ES-I3 (cell line): ENCODE measurements around the gene MEGF11.

Source experiments
- H3K36me3 ChIP-seq: 2 replicates; pipeline ENCODE4 v1.6.1; 2013; ENCODE audit warnings: mild to moderate bottlenecking, low read length, control low read depth, moderate library complexity; ENCODE audit not compliant: insufficient read depth
- H3K4me1 ChIP-seq: 2 replicates; pipeline ENCODE4 v1.6.1; 2013; ENCODE audit warnings: mild to moderate bottlenecking, control low read depth, low read length; ENCODE audit not compliant: insufficient read depth
- H3K9ac ChIP-seq: 2 replicates; pipeline ENCODE4 v1.6.1; 2013; ENCODE audit warnings: low read depth, mild to moderate bottlenecking, low read length, moderate library complexity
- H3K9me3 ChIP-seq: 2 replicates; pipeline ENCODE4 v1.6.1; 2013; ENCODE audit warnings: mild to moderate bottlenecking, low read length, moderate library complexity; ENCODE audit not compliant: control insufficient read depth, insufficient read depth

Gene MEGF11

DNA sequence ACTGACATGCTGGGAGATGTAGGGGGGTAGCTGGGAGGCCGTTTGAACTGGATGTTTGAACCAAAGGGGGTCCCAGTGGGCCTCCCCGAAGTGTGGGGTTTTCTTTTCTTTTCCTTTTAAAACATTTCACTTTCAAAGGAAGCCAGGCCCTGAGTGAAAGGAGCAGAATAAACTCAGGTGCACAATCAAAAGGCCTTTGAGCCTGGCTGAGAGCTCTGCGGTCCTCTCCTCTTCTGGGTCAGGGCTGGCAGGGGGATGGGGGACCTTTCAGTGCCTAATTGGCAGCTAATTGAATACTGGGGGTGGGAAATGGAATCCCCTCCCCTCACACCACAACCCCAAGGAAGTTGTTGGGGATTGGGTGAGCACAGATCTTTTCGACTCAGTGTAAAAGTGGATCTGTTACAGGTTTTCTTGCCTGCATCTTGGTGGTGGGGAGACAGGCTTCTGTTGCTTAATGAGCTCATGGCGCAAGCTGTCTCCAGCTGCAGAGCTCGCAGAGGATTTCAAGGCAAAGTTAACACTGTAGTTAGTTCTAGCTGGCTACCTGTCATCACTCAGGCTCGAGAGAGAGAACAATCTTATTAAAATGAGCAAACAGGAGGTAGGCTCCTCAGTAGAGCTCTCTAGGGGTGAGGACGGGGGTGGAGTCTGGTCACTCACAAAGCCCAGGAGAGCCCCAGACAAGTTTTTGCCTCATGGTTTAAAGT lies 251.7 kb downstream of the MEGF11 start:
- H3K9me3 ChIP-seq: no peaks in the 10 kb centered on the region

DNA sequence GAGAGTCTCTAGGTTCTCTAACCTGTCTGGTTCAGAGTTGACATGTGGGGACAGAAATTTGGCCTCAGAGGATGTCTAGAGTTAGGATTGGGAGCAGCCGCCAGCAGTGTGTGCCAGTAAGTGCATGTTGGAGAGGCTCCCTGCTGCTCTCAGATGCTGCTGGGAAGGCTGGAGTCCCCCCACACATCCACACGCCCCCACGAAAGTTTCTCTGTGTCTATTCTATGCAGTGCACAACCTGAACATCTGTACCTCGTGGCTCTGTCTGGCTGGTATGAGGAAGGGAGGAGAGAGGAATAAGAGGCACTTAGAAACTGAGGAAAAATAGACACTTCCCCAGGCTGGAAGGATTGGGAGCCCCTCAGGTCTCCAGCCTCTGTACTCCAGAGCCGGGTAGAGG lies 252.5 kb downstream of the MEGF11 start:
- no peaks in the 10 kb centered on the region for H3K4me1 ChIP-seq
- H3K9me3 ChIP-seq: no peaks in the 10 kb centered on the region
- H3K36me3 ChIP-seq: no peaks in the 10 kb centered on the region
- no peak overlapping the region for H3K9ac ChIP-seq

More for the DNA sequence above, 251.7 kb downstream of the MEGF11 start:
- Histone ChIP-seq H3K36me3 (no peaks in the 10 kb centered on the region), H3K9ac (no peak overlapping the region), H3K4me1 (no peaks in the 10 kb centered on the region)

DNA sequence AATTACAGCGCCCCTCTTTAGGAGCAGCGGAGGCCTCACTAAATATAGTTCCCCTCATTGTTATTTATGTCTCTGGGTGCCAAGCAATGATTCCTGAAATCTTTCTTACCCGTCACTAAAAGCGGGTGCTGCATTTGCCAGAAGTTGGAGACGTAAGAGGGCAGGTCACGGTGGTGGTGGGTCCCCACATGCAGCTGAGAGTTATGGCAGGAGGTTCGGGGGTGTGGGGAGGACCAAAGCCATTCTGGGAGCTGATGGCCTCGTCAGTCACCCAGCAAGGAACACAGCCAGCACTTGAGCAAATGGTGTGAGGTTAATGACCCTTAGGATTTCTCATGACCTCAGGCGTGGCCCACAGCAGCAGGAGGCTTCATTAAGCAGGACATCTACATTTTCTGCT lies 255.1 kb downstream of the MEGF11 start:
- Histone ChIP-seq H3K4me1 (no peaks in the 10 kb centered on the region), H3K9ac (no peak overlapping the region), H3K36me3 (no peaks in the 10 kb centered on the region)

DNA sequence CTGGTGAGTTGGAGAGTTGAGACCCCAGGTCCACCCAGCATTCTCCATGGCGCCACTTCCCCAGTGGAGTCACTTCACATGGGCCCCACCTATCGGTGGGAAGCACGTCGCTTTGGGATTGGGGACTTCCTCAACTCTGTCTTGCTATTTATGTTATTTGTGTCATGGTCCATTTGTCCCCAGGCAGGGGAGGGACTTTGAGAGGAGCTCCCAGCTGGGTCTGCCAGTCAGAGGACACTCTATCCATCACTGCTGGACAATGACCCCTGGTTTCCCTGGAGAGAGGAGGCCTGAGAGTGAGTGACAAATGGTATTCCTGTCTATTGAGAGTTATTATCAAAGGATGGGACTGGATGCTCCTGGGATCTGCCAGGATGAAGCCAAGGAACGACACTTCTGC lies 256.6 kb downstream of the MEGF11 start:
- H3K36me3 ChIP-seq: no peaks in the 10 kb centered on the region

More for the DNA sequence above, 255.1 kb downstream of the MEGF11 start:
- no peaks in the 10 kb centered on the region for H3K9me3 ChIP-seq

DNA sequence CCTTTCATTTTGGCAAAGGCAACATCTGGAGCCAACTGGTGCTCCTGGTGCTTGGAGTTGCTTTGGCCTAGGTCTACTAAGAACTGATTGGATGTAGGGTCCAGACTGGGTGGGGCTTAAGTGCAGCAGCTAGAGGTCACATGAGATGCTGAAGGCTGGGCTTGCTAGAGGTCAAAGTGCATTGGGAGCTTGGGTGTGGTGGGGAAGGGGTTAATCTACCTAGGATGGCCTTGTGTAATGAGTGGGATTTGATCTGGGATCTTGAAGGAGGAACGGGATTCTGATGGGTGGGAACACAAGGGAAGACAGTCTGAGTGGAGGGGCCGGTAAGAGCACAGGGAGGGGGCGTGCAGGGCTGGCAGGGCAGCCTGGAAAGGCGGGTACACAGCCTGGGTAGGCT lies 258.7 kb downstream of the MEGF11 start:
- Histone ChIP-seq H3K9me3 (no peaks in the 10 kb centered on the region), H3K9ac (no peak overlapping the region), H3K36me3 (no peaks in the 10 kb centered on the region), H3K4me1 (0 out of 2 replicates have a peak, but pooled peaks cover 7% of the 10 kb centered on the region)

More for the DNA sequence above, 256.6 kb downstream of the MEGF11 start:
- Histone ChIP-seq H3K4me1 (0 out of 2 replicates have a peak, but pooled peaks cover 7% of the 10 kb centered on the region), H3K9ac (no peak overlapping the region), H3K9me3 (no peaks in the 10 kb centered on the region)

DNA sequence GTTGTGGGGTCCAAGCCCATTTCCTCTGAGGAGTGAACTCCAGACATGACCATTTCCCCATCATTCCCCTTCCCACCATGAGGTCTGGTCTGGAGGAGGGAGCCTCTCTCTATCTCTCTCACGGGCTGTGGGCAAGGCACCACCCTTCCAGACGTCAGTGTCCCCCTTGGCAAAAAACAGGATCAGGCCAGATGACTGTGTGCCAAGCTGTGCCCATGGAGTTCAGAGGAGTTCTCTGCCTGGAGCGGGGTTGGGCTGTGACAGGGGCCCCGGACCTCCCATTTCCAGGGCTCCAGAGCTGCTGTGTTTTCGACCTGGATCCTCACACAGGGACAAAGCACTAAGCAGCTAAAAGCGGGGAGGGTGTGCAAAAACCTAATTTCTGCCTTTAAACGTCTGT lies 259.8 kb downstream of the MEGF11 start:
- Histone ChIP-seq H3K9ac (no peak overlapping the region), H3K36me3 (no peaks in the 10 kb centered on the region), H3K4me1 (0 out of 2 replicates have a peak, but pooled peaks cover 7% of the 10 kb centered on the region), H3K9me3 (no peaks in the 10 kb centered on the region)

DNA sequence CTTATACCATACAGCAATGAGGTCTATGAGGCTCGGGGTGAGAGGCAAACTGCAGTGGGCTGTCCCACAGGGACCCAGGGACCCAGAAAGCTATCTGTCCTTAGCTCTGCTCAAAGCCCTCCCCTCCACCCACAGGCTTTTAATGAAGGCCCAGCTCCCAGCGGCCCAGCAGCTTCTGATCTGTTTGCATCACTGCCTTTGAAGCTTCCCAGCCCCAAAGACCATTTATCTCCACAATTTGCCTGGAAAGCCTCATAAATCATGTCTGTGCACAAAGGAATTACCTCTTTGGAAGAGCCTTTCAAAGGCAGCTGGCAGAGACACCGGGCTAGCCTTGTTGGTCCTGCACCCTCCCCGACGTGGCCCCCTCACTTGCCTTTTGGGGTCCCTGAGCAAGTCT lies 260.3 kb downstream of the MEGF11 start:
- H3K36me3 ChIP-seq: no peaks in the 10 kb centered on the region
- H3K4me1 ChIP-seq: 0 out of 2 replicates have a peak, but pooled peaks cover 7% of the 10 kb centered on the region
- no peak overlapping the region for H3K9ac ChIP-seq
- H3K9me3 ChIP-seq: no peaks in the 10 kb centered on the region

DNA sequence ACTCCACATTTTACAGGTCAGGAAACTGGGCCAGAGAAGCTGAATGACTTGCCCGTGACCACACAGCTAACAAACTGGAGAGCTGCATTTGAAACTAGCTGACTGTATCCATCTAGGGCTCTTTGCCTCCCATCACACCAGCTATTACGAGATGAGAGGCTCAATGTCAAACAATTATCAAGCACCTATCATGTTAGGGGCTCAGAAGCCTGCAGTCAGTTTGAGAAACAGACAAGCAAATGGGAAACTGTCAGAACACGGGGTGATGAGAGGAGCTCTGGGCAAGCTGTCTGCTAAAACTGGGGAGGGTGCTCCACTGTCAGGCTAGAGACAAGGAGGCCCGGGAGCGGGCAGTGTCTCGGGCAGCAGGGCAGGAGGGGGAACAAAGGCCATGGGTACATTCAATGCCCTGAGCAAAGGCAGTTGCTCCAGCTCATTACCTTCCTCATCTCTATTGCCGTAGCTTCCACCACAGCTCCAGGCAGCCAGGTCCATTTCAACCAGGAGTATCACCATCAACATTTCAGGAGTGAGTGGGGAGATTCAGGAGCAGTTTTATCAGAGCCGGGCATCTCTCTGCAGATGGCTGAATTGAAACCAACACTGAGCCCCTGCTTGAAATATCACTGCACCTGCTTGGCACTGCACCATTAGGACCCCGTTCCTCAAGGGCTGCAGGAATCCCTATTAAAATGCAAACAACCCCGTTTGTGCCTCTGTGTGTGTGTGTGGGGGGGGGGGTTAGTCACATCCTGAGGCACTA lies 261.6 kb downstream of the MEGF11 start:
- no peaks in the 10 kb centered on the region for H3K36me3 ChIP-seq
- H3K4me1 ChIP-seq: peaks cover 11% of the 10 kb centered on the region; the same call in 1 of the 2 replicates
- H3K9ac ChIP-seq: no peak overlapping the region
- H3K9me3 ChIP-seq: no peaks in the 10 kb centered on the region

- H3K4me1 ChIP-seq: peaks cover 19% of the 10 kb centered on the region
- no peak overlapping the region for H3K9ac ChIP-seq
- no peaks in the 10 kb centered on the region for H3K9me3 ChIP-seq
- H3K36me3 ChIP-seq: no peaks in the 10 kb centered on the region
Observed at GRCh38 chr15:65990298-65990981, 263.1 kb downstream of the MEGF11 start.

GRCh38 chr15:65987100-65987499 lies 266.4 kb downstream of the MEGF11 start:
- Histone ChIP-seq H3K9ac (no peak overlapping the region), H3K4me1 (peaks cover 14% of the 10 kb centered on the region), H3K9me3 (no peaks in the 10 kb centered on the region), H3K36me3 (no peaks in the 10 kb centered on the region)

DNA sequence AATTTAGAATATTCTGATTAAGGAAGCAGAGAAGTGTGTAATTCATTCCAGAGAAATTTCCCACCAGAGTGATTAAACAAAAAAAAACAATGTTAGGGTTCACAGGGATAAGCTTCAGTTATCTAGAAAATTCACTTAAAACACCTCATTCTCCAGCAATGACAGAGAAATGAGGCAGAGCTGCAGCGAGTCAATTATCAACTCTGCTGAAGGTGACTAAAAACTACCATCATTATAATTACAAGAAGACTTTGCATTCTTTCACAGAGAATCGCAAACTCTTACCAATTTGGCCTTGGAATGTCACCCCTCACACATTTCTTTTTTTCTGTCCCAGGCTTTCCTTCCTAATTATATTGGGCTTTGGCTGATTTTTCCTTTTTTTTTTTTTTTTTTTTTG lies 267.1 kb downstream of the MEGF11 start:
- peaks cover 16% of the 10 kb centered on the region for H3K4me1 ChIP-seq
- H3K9me3 ChIP-seq: no peaks in the 10 kb centered on the region
- no peaks in the 10 kb centered on the region for H3K36me3 ChIP-seq
- no peak overlapping the region for H3K9ac ChIP-seq

DNA sequence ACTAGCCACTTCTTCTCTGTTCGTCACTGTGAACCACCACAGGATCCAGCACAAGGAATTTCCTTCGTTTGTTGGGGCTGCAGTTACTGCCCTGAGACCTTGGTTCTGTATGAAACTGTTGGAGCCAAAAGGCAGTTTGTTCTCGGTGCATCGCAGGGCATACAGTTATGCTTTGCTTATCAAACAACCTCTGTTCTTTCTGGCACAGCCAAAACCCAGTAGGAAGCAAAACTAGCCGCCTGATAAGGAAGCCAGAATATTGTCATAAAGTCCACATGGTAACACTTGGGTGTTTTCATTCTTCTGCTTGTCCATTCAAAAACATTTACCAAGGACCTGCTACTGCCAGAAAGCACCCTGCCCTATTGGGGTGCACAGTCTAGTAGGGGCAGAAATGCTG lies 268.2 kb downstream of the MEGF11 start:
- no peak overlapping the region for H3K9ac ChIP-seq
- H3K4me1 ChIP-seq: peaks cover 21% of the 10 kb centered on the region
- no peaks in the 10 kb centered on the region for H3K36me3 ChIP-seq
- H3K9me3 ChIP-seq: no peaks in the 10 kb centered on the region

DNA sequence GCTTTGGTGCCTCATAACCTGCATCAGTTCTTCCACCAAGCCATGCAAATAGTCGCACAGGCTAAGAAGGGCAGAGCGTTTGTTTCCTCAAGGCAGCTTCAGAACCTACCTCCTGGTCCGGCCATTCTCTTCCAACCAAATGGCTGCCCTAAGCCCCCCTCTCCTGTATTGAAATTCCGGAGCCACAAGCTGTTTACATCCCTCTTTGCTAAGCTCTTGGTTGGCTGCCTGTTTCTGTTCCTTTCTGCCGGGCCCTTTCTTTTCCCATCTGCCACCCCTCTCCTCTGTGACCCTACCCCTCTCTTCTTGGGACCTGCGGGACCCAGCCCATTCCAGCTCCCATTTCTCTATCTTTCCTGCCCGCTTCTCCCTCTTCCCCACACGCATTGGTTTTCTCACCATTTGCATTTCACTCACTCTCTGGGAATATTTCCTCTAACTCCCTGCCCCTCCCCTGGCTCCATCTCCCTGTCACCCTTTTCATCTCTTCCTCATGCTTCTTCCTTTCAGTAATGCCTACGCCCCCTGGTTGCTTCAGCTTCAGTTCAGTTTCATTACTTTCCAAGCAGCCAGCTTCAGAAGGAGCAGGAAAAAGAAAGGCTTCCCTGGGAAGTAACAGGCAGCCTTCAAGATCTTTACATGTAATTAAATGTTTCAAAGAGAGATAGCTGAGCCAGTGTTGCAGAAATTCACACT lies 270.8 kb downstream of the MEGF11 start:
- Histone ChIP-seq H3K4me1 (peaks cover 29% of the 10 kb centered on the region), H3K9ac (peak overlapping the region; percentile 73; the same call in 1 of the 2 replicates), H3K9me3 (no peaks in the 10 kb centered on the region), H3K36me3 (no peaks in the 10 kb centered on the region)
